CD14-positive monocyte (primary cell): Measurements from ENCODE around the gene ZBED2. TPM values are rescaled to one million over a fixed set of nuclear protein-coding genes. Genes with fewer than 3 reads are reported as not detected.

Experiments used
- DNase-seq, 3 donors: peaks; one replicate each; pipeline ENCODE4 v3.0.0-alpha.2; 2011 to 2022
- H2AFZ ChIP-seq: 2 replicates; pipeline ENCODE4 v1.6.0; 2012; ENCODE audit warnings: mild to moderate bottlenecking, low read depth, low read length, inconsistent platforms; ENCODE audit not compliant: insufficient read depth, poor library complexity, severe bottlenecking
- H3K27ac ChIP-seq, 2 donors: 1 replicate in 1 of 2; 2 replicates in 1 of 2; pipeline ENCODE4 v1.5.1; 2012 to 2013; ENCODE audit warnings: low read length in 2 of 2, control low read depth in 1 of 2, inconsistent platforms in 1 of 2, low read depth in 1 of 2, mild to moderate bottlenecking in 1 of 2
- H3K27me3 ChIP-seq, 2 donors: one replicate each; pipeline versions ENCODE4 v1.6.0 to v1.6.1; 2011 to 2013; ENCODE audit warnings: low read length in 2 of 2; ENCODE audit not compliant: control insufficient read depth in 2 of 2, insufficient read depth in 2 of 2
- H3K36me3 ChIP-seq, 2 donors: replicated peaks in 1 of 2; 1 replicate in 1 of 2; 2 replicates in 1 of 2; pipeline versions ENCODE4 v1.5.1 to v1.6.1; 2012 to 2013; ENCODE audit warnings: low read length in 2 of 2, control low read depth in 1 of 2, inconsistent platforms in 1 of 2, mild to moderate bottlenecking in 1 of 2; ENCODE audit not compliant: insufficient read depth in 2 of 2, control insufficient read depth in 1 of 2
- H3K4me1 ChIP-seq, 2 donors: 1 replicate in 1 of 2; 2 replicates in 1 of 2; pipeline versions ENCODE4 v1.5.1 to v1.6.1; 2012 to 2013; ENCODE audit warnings: low read length in 2 of 2, control low read depth in 1 of 2, inconsistent platforms in 1 of 2, mild to moderate bottlenecking in 1 of 2, moderate library complexity in 1 of 2; ENCODE audit not compliant: insufficient read depth in 2 of 2, control insufficient read depth in 1 of 2
- H3K4me2 ChIP-seq: replicated peaks from 2 replicates; pipeline ENCODE3; 2012; ENCODE audit warnings: low read length, moderate library complexity, mild to moderate bottlenecking; ENCODE audit not compliant: poor library complexity, severe bottlenecking; ENCODE audit errors: extremely low read depth
- H3K4me3 ChIP-seq, 3 experiments: fragments of 200-600 bp in 1 of 3; sonication (generic) in 1 of 3; replicated peaks in 1 of 3; 1 replicate in 2 of 3; 2 replicates in 1 of 3; pipeline ENCODE4 v1.5.1; 2011 to 2013; ENCODE audit warnings: low read length in 3 of 3, mild to moderate bottlenecking in 3 of 3, control low read depth in 2 of 3, low read depth in 2 of 3, inconsistent platforms in 1 of 3, moderate library complexity in 1 of 3
- H3K79me2 ChIP-seq: 2 replicates; pipeline ENCODE4 v1.6.0; 2012; ENCODE audit warnings: mild to moderate bottlenecking, control low read depth, inconsistent platforms, low read length, moderate library complexity; ENCODE audit not compliant: insufficient read depth
- H3K9ac ChIP-seq: 2 replicates; pipeline ENCODE4 v1.6.0; 2017; ENCODE audit warnings: low read length, mild to moderate bottlenecking; ENCODE audit not compliant: insufficient read depth, poor library complexity, severe bottlenecking
- H3K9me3 ChIP-seq, 2 donors: replicated peaks in 1 of 2; 1 replicate in 1 of 2; 2 replicates in 1 of 2; pipeline versions ENCODE4 v1.5.1 to v1.6.1; 2012 to 2013; ENCODE audit warnings: low read length in 2 of 2, control low read depth in 1 of 2; ENCODE audit not compliant: control insufficient read depth in 1 of 2, insufficient read depth in 1 of 2
- H4K20me1 ChIP-seq: 2 replicates; pipeline ENCODE4 v1.6.0; 2012; ENCODE audit warnings: mild to moderate bottlenecking, low read length, control low read depth, moderate library complexity; ENCODE audit not compliant: insufficient read depth
- H3K27ac Mint-ChIP-seq, 7 donors: one replicate each; pipeline ENCODE4 v1.8.0; 2020; ENCODE audit warnings: mild to moderate bottlenecking in 7 of 7, mixed read lengths in 7 of 7, moderate library complexity in 6 of 7, inconsistent platforms in 2 of 7
- H3K27me3 Mint-ChIP-seq, 3 donors: one replicate each; pipeline ENCODE4 v1.8.0; 2021 to 2022; ENCODE audit warnings: low read depth in 3 of 3, mild to moderate bottlenecking in 3 of 3, mixed read lengths in 3 of 3, moderate library complexity in 3 of 3, inconsistent platforms in 1 of 3
- H3K36me3 Mint-ChIP-seq, 2 donors: one replicate each; pipeline ENCODE4 v1.8.0; 2020; ENCODE audit warnings: mixed read lengths in 2 of 2, inconsistent platforms in 1 of 2, mild to moderate bottlenecking in 1 of 2
- H3K4me1 Mint-ChIP-seq: one replicate; pipeline ENCODE4 v1.8.0; 2020; ENCODE audit warnings: mild to moderate bottlenecking, mixed read lengths
- H3K4me3 Mint-ChIP-seq, 2 donors: one replicate each; pipeline ENCODE4 v1.8.0; 2020; ENCODE audit warnings: mild to moderate bottlenecking in 2 of 2, mixed read lengths in 2 of 2, moderate library complexity in 1 of 2
- H3K9me3 Mint-ChIP-seq, 7 donors: one replicate each; pipeline ENCODE4 v1.8.0; 2020 to 2022; ENCODE audit warnings: mixed read lengths in 7 of 7, mild to moderate bottlenecking in 6 of 7, moderate library complexity in 6 of 7, inconsistent platforms in 2 of 7
- CTCF ChIP-seq: fragments of 200-600 bp; IDR thresholded peaks from one replicate; pipeline ENCODE4 v1.8.0; 2022; ENCODE audit warnings: antibody characterized with exemption, mild to moderate bottlenecking
- WGBS: methylation state at CpG from one replicate; pipeline ENCODE4 v1.1.5; 2013; ENCODE audit warnings: missing lambda C conversion rate; ENCODE audit not compliant: insufficient coverage; 5-methylcytosine and 5-hydroxymethylcytosine counted together
- intact Hi-C, 2 donors: fragments of 100-400 bp; cut with micrococcal nuclease; formaldehyde crosslinking; loops; one replicate each; pipeline versions ENCODE4 v1.15.0 to v1.15.1; 2023
- polyA plus RNA-seq, 3 donors: library from polyadenylated mRNA; depleted of rRNA in 1 of 3; unstranded in 2 of 3; stranded (reverse) in 1 of 3; fragments of 300-500 nt in 2 of 3; fragments of >200 nt in 1 of 3; fragmentation: Illumina TruSeq in 2 of 3; gene quantifications; 1 replicate in 2 of 3; 2 replicates in 1 of 3; pipeline ENCODE4 v1.2.3, GENCODE V29; 2012 to 2021

ZBED2 gene
- polyA plus RNA-seq, 3 donors = not detected

GRCh38 chr3:111577798-111578685 is 17.1 kb downstream of the ZBED2 start:
- H3K9me3 ChIP-seq = no peaks in the 10 kb centered on the region
- no CpG with 5 or more reads among the region's 4 CpGs for whole genome bisulfite sequencing
- no peaks in the 10 kb centered on the region for H3K79me2 ChIP-seq
- H3K4me1 ChIP-seq = no peaks in the 10 kb centered on the region
- H3K9ac ChIP-seq = no peak overlapping the region
- H3K36me3 ChIP-seq = no peaks in the 10 kb centered on the region
- H3K27me3 ChIP-seq = no peaks in the 10 kb centered on the region
- Mint-ChIP-seq H3K27ac (no peak overlapping the region), H3K4me1 (peaks cover 8% of the 10 kb centered on the region), H3K9me3 (peaks cover 0 to 2% (median 0%) of the 10 kb centered on the region in 7 donors), H3K36me3 (no peaks in the 10 kb centered on the region), H3K4me3 (no peak overlapping the region), H3K27me3 (no peaks in the 10 kb centered on the region)
- H3K4me2 ChIP-seq = no peak overlapping the region
- intact Hi-C loops = no loop called here
- H3K27ac ChIP-seq = no peak overlapping the region
- no peaks in the 10 kb centered on the region for H4K20me1 ChIP-seq
- no peak overlapping the region for H2AFZ ChIP-seq
- TF ChIP-seq CTCF = no peak
- peak in 1 of 3 donors; percentile 9 for DNase-seq
- H3K4me3 ChIP-seq = no peak overlapping the region

GRCh38 chr3:111577113-111577512 is 18.0 kb downstream of the ZBED2 start:
- DNase-seq = no peak
- Histone ChIP-seq H3K4me1 (no peaks in the 10 kb centered on the region), H3K4me3 (no peak overlapping the region), H3K9me3 (no peaks in the 10 kb centered on the region), H3K27ac (no peak overlapping the region), H2AFZ (no peak overlapping the region), H4K20me1 (no peaks in the 10 kb centered on the region), H3K27me3 (no peaks in the 10 kb centered on the region), H3K36me3 (no peaks in the 10 kb centered on the region), H3K4me2 (no peak overlapping the region), H3K79me2 (no peaks in the 10 kb centered on the region), H3K9ac (no peak overlapping the region)
- Mint-ChIP-seq H3K27me3 (no peaks in the 10 kb centered on the region), H3K4me3 (no peak overlapping the region), H3K4me1 (peaks cover 8% of the 10 kb centered on the region), H3K36me3 (no peaks in the 10 kb centered on the region), H3K27ac (no peak overlapping the region), H3K9me3 (no peaks in the 10 kb centered on the region)
- intact Hi-C loops = no loop called here
- TF ChIP-seq CTCF = no peak
- 43% methylated on average over 1 of the region's 1 CpG for WGBS
